ENCODE results near the gene TCEAL9. TPM values are rescaled to one million over a fixed set of nuclear protein-coding genes. Genes with fewer than 3 reads are reported as not detected.

The TCEAL9 gene
- total and polyA plus RNA-seq, 2 of the 8 experiments (the other 6 are each of a cell fraction or from before 2014, with no cell fraction given) = 22.2 to 36.8 TPM

GRCh38 chrX:103376979-103377324 lies 20.6 kb downstream of the TCEAL9 start:
- H3K56ac ChIP-seq (replicated peaks; ENCODE audit: insufficient read length, low read depth, low read length) = no peak overlapping the region
- H3K9me3 ChIP-seq (ENCODE audit: insufficient read depth in 2 of 2, low read depth in 1 of 2, low read length in 1 of 2) = no peaks in the 10 kb centered on the region
- H4K5ac ChIP-seq (ENCODE audit: insufficient read length, low read depth, low read length) = peak overlapping the region; percentile 51
- peaks cover 0 to 35% (median 8%) of the 10 kb centered on the region in 4 experiments; a peak in 6 of 8 replicates for H3K36me3 ChIP-seq (ENCODE audit: control insufficient read depth in 2 of 4, insufficient read depth in 4 of 4, low read length in 3 of 4)
- no peak overlapping the region for H2AFZ ChIP-seq (ENCODE audit: low read length)
- H3K18ac ChIP-seq (ENCODE audit: extremely low read depth, low read length) = no peak overlapping the region; the same call in 1 of the 2 replicates
- H2BK5ac ChIP-seq (ENCODE audit: low read depth, low read length) = peak overlapping the region; percentile 60; the same call in 1 of the 2 replicates
- H3K27me3 ChIP-seq (replicated peaks in 1 of 4; ENCODE audit: control insufficient read depth in 3 of 4, extremely low read depth in 1 of 4, insufficient read depth in 3 of 4, low read length in 3 of 4) = no peaks in the 10 kb centered on the region
- H3K4me1 ChIP-seq (replicated peaks in 1 of 4; ENCODE audit: control insufficient read depth in 3 of 4, insufficient read depth in 4 of 4, low read length in 3 of 4) = peaks cover 0 to 2% (median under 1%) of the 10 kb centered on the region in 4 experiments; a peak in 4 of 7 replicates
- no peak overlapping the region for H2BK20ac ChIP-seq (ENCODE audit: low read length)
- peak overlapping the region in 3 of 4 experiments; percentile 56 to 80 (median 70); a peak in 6 of 7 replicates for H3K9ac ChIP-seq (replicated peaks in 1 of 4; ENCODE audit: extremely low read depth in 1 of 4, low read depth in 3 of 4, low read length in 3 of 4)
- H4K91ac ChIP-seq (replicated peaks; ENCODE audit: insufficient read length, low read length) = no peak overlapping the region
- H3K4me3 ChIP-seq (ENCODE audit: extremely low read depth in 1 of 4, insufficient read depth in 2 of 4, low read depth in 3 of 4, low read length in 4 of 4) = peak overlapping the region; percentile 45 to 86 (median 60)
- no peak overlapping the region for H2BK12ac ChIP-seq (ENCODE audit: low read depth, low read length)
- ChIA-PET CTCF (ENCODE audit: partially characterized antibody) (interaction anchor here (1.0 to 1.2 kb wide), 2 partner anchors 12 to 87 kb away, joined by 4 read pairs; no protein-coding TSS in a partner anchor), POLR2A (ENCODE audit: partially characterized antibody) (interaction anchor here (0.6 to 4.8 kb wide), 12 partner anchors 9 to 122 kb away, joined by 3 to 30 read pairs (median 6); partner anchors contain the start of genes TCEAL8 and TCEAL9)
- peaks cover 2% of the 10 kb centered on the region; the same call in 1 of the 2 replicates for H3K23me2 ChIP-seq (ENCODE audit: low read depth, low read length)
- peaks cover 0 to 8% of the 10 kb centered on the region in 2 experiments; a peak in 2 of 4 replicates for H3K79me2 ChIP-seq (ENCODE audit: control insufficient read depth in 1 of 2, insufficient read depth in 2 of 2, low read length in 2 of 2)
- DNase-seq (ENCODE audit: low read depth in 1 of 2, low spot score in 2 of 2) = no peak
- H3K27ac ChIP-seq (ENCODE audit: low read depth, low read length) = peak overlapping the region; percentile 55; the same call in 1 of the 2 replicates
- no peak for FAIRE-seq
- H2BK120ac ChIP-seq (replicated peaks; ENCODE audit: low read depth, low read length) = no peak overlapping the region
- no peak overlapping the region for H2AK5ac ChIP-seq (ENCODE audit: low read depth, low read length)
- H3K4me2 ChIP-seq (ENCODE audit: insufficient read depth in 1 of 2, low read depth in 2 of 2, low read length in 2 of 2) = peak overlapping the region; percentile 70 to 90
- H3K23ac ChIP-seq (ENCODE audit: insufficient read length) = no peak overlapping the region
- TF ChIP-seq MAFK (IDR thresholded peaks at IDR 0.05; ENCODE audit: low read depth, low read length) (no peak), CHD2 (IDR thresholded peaks at IDR 0.05; ENCODE audit: low read length) (peak; percentile 17; the same call in 1 of the 2 replicates), YY1 (IDR thresholded peaks at IDR 0.05; ENCODE audit: low read depth, low read length) (peak; percentile 89), SP1 (IDR thresholded peaks at IDR 0.05; ENCODE audit: low read depth, low read length) (0 out of 2 replicates have a peak, but pooled peaks have one; percentile 20), CTCF (IDR thresholded peaks at IDR 0.05; ENCODE audit: control extremely low read depth in 1 of 3, insufficient read depth in 1 of 3, low read depth in 1 of 3, low read length in 3 of 3) (no peak), POLR2AphosphoS5 (IDR thresholded peaks at IDR 0.05; ENCODE audit: low read depth, low read length) (peak; percentile 15; the same call in 1 of the 2 replicates), SRF (IDR thresholded peaks at IDR 0.05; ENCODE audit: low read depth, low read length) (no peak)
- H3K79me1 ChIP-seq (ENCODE audit: low read depth, low read length) = no peaks in the 10 kb centered on the region
- no peak overlapping the region for H3K4ac ChIP-seq (replicated peaks; ENCODE audit: insufficient read length, low read depth, low read length)
- H4K20me1 ChIP-seq (replicated peaks in 1 of 2; ENCODE audit: control insufficient read depth in 1 of 2, insufficient read depth in 2 of 2, low read length in 2 of 2) = no peaks in the 10 kb centered on the region
- WGBS, 2 experiments (ENCODE audit: extremely low coverage in 1 of 2, insufficient coverage in 1 of 2, insufficient read length in 1 of 2, insufficient replicate concordance in 2 of 2, low coverage in 1 of 2, low lambda C conversion rate in 2 of 2, missing lambda C conversion rate in 1 of 2) = no CpG with 5 or more reads among the region's 19 CpGs
- no peak overlapping the region for H2BK15ac ChIP-seq (ENCODE audit: low read length)
- H4K8ac ChIP-seq (ENCODE audit: extremely low read depth, insufficient read depth, low read length) = no peak overlapping the region
- H3K14ac ChIP-seq (ENCODE audit: insufficient read length) = no peak overlapping the region
